Calu3 (cell line): ENCODE data around the gene RHBDF2. TPM values are rescaled to one million over a fixed set of nuclear protein-coding genes. Genes with fewer than 3 reads are reported as not detected.

Source experiments
- BruUV-seq: library from RNA; stranded (reverse); fragments of 400-500 nt; replicated peaks from 2 replicates; lab custom pipeline; 2021; lab: Mats Ljungman, UMichigan
- CTCF ChIA-PET: fragments of 300-600 bp; sonication (Branson Sonifier 250); formaldehyde crosslinking; loops from one replicate; lab custom pipeline; 2022; ENCODE audit warnings: antibody characterized with exemption; lab: Charles Lee
- DNase-seq: peaks from one replicate; pipeline ENCODE4 v3.0.0; 2022
- H3K27ac Mint-ChIP-seq: one replicate; pipeline ENCODE4 v1.8.0; 2022; ENCODE audit warnings: mixed read lengths; ENCODE audit not compliant: unreplicated experiment
- H3K27me3 Mint-ChIP-seq: one replicate; pipeline ENCODE4 v1.8.0; 2022; ENCODE audit warnings: mixed read lengths; ENCODE audit not compliant: unreplicated experiment
- H3K36me3 Mint-ChIP-seq: one replicate; pipeline ENCODE4 v1.8.0; 2022; ENCODE audit warnings: mild to moderate bottlenecking, moderate library complexity, mixed read lengths; ENCODE audit not compliant: insufficient read depth, unreplicated experiment
- H3K4me1 Mint-ChIP-seq: one replicate; pipeline ENCODE4 v1.8.0; 2022; ENCODE audit warnings: mild to moderate bottlenecking, low read depth, mixed read lengths; ENCODE audit not compliant: unreplicated experiment
- H3K4me3 Mint-ChIP-seq: one replicate; pipeline ENCODE4 v1.8.0; 2022; ENCODE audit warnings: mild to moderate bottlenecking, low read depth, moderate library complexity, mixed read lengths; ENCODE audit not compliant: unreplicated experiment
- H3K9me3 Mint-ChIP-seq: one replicate; pipeline ENCODE4 v1.8.0; 2022; ENCODE audit warnings: low read depth, mixed read lengths; ENCODE audit not compliant: unreplicated experiment
- intact Hi-C: fragments of 100-400 bp; cut with micrococcal nuclease; formaldehyde crosslinking; loops from one replicate; pipeline ENCODE4 v1.10.0; 2022; ENCODE audit not compliant: unreplicated experiment
- total RNA-seq: library from RNA; stranded (reverse); gene quantifications from 2 replicates; pipeline ENCODE4 v1.2.3, GENCODE V29; 2022
- TF ChIP-seq, protein P1 (sequence below): fragments of 200-600 bp; IDR thresholded peaks from one replicate; pipeline ENCODE4 v1.8.0; 2022; ENCODE audit warnings: antibody characterized with exemption; ENCODE audit not compliant: unreplicated experiment

Gene RHBDF2
- total RNA-seq, 1 experiment from 2014 or later, result 47.7 TPM

DNA sequence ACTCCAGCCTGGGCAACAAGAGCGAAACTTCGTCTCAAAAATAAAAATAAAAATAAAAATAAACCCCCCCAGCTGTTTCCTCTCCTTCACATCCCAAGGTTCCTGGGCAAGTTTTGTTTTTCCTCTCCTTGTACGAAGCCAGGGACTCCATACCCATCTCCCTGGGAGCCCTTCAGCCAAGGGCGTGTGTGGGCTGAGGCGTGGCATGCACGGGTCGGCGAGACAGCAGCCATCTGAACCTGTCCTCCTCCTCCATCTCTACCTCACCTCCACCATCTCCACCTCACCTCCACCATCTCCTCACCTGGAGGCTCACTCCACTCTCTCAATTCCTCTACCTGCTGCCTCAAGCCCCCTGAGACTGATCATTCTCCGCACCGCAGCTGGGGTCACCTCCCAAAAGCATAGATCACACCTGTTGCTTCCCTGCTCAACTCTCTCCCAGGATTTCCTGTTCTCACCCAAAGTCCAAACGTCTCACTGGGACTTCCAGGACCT, 16.9 kb downstream of the RHBDF2 start:
- H3K27ac Mint-ChIP-seq, result no peak overlapping the region

DNA sequence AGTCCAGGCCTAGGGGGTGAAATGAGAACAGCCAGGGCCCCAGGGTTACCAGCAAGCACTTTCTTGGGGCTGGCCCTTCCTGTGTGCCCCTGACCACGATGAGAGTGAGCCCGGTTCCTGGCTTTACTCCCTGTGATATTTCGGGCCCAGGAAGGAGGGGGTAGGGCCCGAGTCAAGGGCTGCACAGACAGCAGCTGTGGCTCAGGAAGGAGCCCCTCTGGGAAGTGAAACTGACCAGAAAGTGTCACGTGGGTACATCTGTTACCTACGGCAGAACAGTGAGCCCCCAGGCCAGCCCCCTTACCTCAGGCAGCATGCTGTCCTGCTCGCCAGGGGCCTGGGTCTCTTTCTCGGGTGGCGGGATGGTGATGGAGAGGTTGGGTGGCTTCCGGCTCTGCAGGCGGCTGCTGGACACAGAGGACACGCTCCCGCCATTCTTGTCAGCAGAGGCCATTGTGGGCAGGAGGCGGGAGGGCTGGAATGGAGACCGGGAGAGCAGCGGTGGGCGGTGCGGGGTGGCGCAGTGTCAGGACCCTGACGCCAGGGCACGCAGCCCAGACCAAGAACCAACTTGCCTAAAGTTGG, 20.1 kb downstream of the RHBDF2 start:
- H3K4me3 Mint-ChIP-seq, result no peak overlapping the region
- CTCF ChIA-PET, result no interaction called here
- no peaks in the 10 kb centered on the region for H3K27me3 Mint-ChIP-seq
- no peak for DNase-seq
- H3K36me3 Mint-ChIP-seq, result peaks cover 18% of the 10 kb centered on the region
- no peaks in the 10 kb centered on the region for H3K9me3 Mint-ChIP-seq
- intact Hi-C loops, result no loop called here
- TF ChIP-seq, protein P1, sequence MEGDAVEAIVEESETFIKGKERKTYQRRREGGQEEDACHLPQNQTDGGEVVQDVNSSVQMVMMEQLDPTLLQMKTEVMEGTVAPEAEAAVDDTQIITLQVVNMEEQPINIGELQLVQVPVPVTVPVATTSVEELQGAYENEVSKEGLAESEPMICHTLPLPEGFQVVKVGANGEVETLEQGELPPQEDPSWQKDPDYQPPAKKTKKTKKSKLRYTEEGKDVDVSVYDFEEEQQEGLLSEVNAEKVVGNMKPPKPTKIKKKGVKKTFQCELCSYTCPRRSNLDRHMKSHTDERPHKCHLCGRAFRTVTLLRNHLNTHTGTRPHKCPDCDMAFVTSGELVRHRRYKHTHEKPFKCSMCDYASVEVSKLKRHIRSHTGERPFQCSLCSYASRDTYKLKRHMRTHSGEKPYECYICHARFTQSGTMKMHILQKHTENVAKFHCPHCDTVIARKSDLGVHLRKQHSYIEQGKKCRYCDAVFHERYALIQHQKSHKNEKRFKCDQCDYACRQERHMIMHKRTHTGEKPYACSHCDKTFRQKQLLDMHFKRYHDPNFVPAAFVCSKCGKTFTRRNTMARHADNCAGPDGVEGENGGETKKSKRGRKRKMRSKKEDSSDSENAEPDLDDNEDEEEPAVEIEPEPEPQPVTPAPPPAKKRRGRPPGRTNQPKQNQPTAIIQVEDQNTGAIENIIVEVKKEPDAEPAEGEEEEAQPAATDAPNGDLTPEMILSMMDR, result no peak
- no TSS peak for BruUV-seq
- H3K27ac Mint-ChIP-seq, result no peak overlapping the region
- H3K4me1 Mint-ChIP-seq, result no peaks in the 10 kb centered on the region

More for the DNA sequence above, 16.9 kb downstream of the RHBDF2 start:
- Mint-ChIP-seq H3K36me3 (peaks cover 14% of the 10 kb centered on the region), H3K9me3 (no peaks in the 10 kb centered on the region), H3K4me1 (no peaks in the 10 kb centered on the region), H3K27me3 (no peaks in the 10 kb centered on the region), H3K4me3 (no peak overlapping the region)
- BruUV-seq, result no TSS peak
- CTCF ChIA-PET, result no interaction called here
- DNase-seq, result no peak
- intact Hi-C loops, result no loop called here
- TF ChIP-seq, protein P1, result no peak

DNA sequence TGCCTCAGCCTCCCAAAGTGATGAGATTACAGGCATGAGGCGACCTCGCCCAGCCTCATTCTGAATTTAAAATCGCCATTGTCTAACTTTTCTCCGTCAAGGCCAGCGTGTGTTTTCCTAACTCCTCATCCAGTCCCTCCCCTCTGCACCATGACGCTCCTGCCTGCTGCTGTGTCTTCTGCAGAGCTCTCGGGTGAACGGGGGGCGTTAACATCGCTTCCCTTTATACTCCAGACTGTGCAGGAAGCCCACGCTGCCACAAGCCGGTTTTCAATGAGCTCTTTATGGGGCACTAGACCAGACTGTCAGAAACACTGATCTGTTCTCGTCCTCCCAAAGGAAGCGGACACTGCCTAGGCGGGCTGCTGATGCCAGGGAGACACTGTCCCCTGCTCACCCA, 20.6 kb downstream of the RHBDF2 start:
- no peak for DNase-seq
- H3K36me3 Mint-ChIP-seq, result peaks cover 21% of the 10 kb centered on the region
- no peaks in the 10 kb centered on the region for H3K27me3 Mint-ChIP-seq
- no peaks in the 10 kb centered on the region for H3K9me3 Mint-ChIP-seq
- no peak overlapping the region for H3K4me3 Mint-ChIP-seq
- intact Hi-C loops, result no loop called here
- H3K4me1 Mint-ChIP-seq, result no peaks in the 10 kb centered on the region
- CTCF ChIA-PET, result no interaction called here
- TF ChIP-seq, protein P1, result no peak
- no peak overlapping the region for H3K27ac Mint-ChIP-seq
- BruUV-seq, result no TSS peak

DNA sequence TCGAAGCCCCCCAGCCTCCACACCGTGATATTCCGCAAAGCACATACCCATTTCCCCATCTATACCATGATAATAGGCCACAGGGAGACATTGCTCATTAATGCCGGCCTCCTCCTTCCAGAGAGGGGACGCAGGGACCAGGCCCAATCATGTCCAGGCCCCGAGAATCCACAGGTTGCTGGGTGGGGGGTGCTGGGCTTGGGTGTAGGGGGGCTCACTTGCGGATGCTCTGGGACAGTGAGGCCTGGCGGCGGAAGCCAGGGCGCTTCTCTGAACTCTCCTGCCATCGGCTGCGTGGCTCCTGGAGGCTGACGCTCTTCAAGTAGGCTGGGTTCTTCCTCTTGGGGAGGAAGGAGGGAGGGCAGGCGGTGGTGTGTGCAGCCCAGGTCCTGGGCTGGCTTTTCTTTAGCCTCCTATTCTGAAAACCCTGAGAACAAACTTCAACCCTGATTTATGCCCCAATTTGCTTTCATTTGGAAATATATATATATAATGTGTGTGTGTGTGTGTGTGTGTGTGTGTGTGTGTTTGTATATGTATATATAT, 21.6 kb downstream of the RHBDF2 start:
- CTCF ChIA-PET, result no interaction called here
- Mint-ChIP-seq H3K4me1 (no peaks in the 10 kb centered on the region), H3K27ac (no peak overlapping the region), H3K4me3 (no peak overlapping the region), H3K36me3 (peaks cover 21% of the 10 kb centered on the region), H3K27me3 (no peaks in the 10 kb centered on the region), H3K9me3 (no peaks in the 10 kb centered on the region)
- no TSS peak for BruUV-seq
- DNase-seq, result no peak
- TF ChIP-seq, protein P1, result no peak
- intact Hi-C loops, result no loop called here
